Endothelial cell of umbilical vein (primary cell): ENCODE data around the gene NDUFB10. TPM values are rescaled to one million over a fixed set of nuclear protein-coding genes. Genes with fewer than 3 reads are reported as not detected.

Source experiments
- BruUV-seq: library from RNA; stranded (reverse); fragments of 400-500 nt; replicated peaks from 2 replicates; lab custom pipeline; 2021; lab: Mats Ljungman, UMichigan
- CTCF ChIA-PET: fragments of 300-600, 350-600 bp; sonication (Branson Sonifier 250); formaldehyde crosslinking; loops from one replicate; lab custom pipeline; 2021; ENCODE audit warnings: antibody characterized with exemption, inconsistent platforms; lab: Charles Lee
- POLR2A ChIA-PET: fragments of 300-600, 350-600 bp; sonication (Branson Sonifier 250); formaldehyde crosslinking; loops from one replicate; lab custom pipeline; 2021; ENCODE audit warnings: antibody characterized with exemption, inconsistent platforms; lab: Charles Lee
- DNase-seq: peaks from one replicate; pipeline ENCODE4 v3.0.0-alpha.2; 2011; ENCODE audit warnings: low read depth, low spot score
- FAIRE-seq: peaks from 2 replicates; lab custom pipeline; 2011; peaks lifted over from hg19 to GRCh38; lab: Jason Lieb, UNC
- H2AFZ ChIP-seq: 2 replicates; pipeline ENCODE4 v1.6.0; 2012; ENCODE audit warnings: low read depth, low read length, control low read depth, inconsistent platforms
- H3K27ac ChIP-seq: 2 replicates; pipeline ENCODE4 v1.5.1; 2011; ENCODE audit warnings: low read depth, mild to moderate bottlenecking, control low read depth, low read length, moderate library complexity; ENCODE audit not compliant: insufficient read depth
- H3K27me3 ChIP-seq, 2 experiments: 2 replicates each; pipeline versions ENCODE4 v1.6.0 to v1.6.1; 2011; ENCODE audit warnings: low read length in 2 of 2, mixed read lengths in 1 of 2; ENCODE audit not compliant: control insufficient read depth in 2 of 2, insufficient read depth in 2 of 2
- H3K36me3 ChIP-seq, 2 experiments: 2 replicates in 1 of 2; 3 replicates in 1 of 2; pipeline ENCODE4 v1.5.1; 2011; ENCODE audit warnings: low read length in 2 of 2, mild to moderate bottlenecking in 1 of 2, moderate library complexity in 1 of 2; ENCODE audit not compliant: control insufficient read depth in 2 of 2, insufficient read depth in 2 of 2; ENCODE audit errors: extremely low read depth in 1 of 2
- H3K4me1 ChIP-seq: 3 replicates; pipeline ENCODE4 v1.5.1; 2011; ENCODE audit warnings: mild to moderate bottlenecking, low read length; ENCODE audit not compliant: control insufficient read depth, insufficient read depth; ENCODE audit errors: extremely low read depth
- H3K4me2 ChIP-seq: 2 replicates; pipeline ENCODE4 v1.6.1; 2011; ENCODE audit warnings: low read length, control low read depth, mixed read lengths; ENCODE audit not compliant: insufficient read depth
- H3K4me3 ChIP-seq, 3 experiments: fragments of 200-600 bp in 1 of 3; sonication (generic), shearing (Covaris generic) in 1 of 3; replicated peaks in 1 of 3; 2 replicates each; pipeline ENCODE4 v1.5.1; 2011 to 2016; ENCODE audit warnings: control low read depth in 3 of 3, low read length in 3 of 3, mild to moderate bottlenecking in 2 of 3, inconsistent platforms in 1 of 3, low read depth in 1 of 3, moderate library complexity in 1 of 3; ENCODE audit not compliant: insufficient read depth in 1 of 3
- H3K79me2 ChIP-seq: 2 replicates; pipeline ENCODE4 v1.6.0; 2012; ENCODE audit warnings: low read length, inconsistent platforms; ENCODE audit not compliant: control insufficient read depth, insufficient read depth
- H3K9ac ChIP-seq: replicated peaks from 2 replicates; pipeline ENCODE3; 2011; ENCODE audit warnings: low read length, control low read depth; ENCODE audit not compliant: insufficient read depth; ENCODE audit errors: extremely low read depth
- H3K9me1 ChIP-seq: replicated peaks from 3 replicates; pipeline ENCODE4 v1.6.0; 2011; ENCODE audit warnings: mild to moderate bottlenecking, low read length; ENCODE audit not compliant: control insufficient read depth, insufficient read depth; ENCODE audit errors: extremely low read depth
- H3K9me3 ChIP-seq: replicated peaks from 2 replicates; pipeline ENCODE4 v1.5.1; 2012; ENCODE audit warnings: low read length, inconsistent platforms; ENCODE audit not compliant: control insufficient read depth, insufficient read depth
- H4K20me1 ChIP-seq: replicated peaks from 2 replicates; pipeline ENCODE3; 2011; ENCODE audit warnings: mild to moderate bottlenecking, low read length; ENCODE audit not compliant: control insufficient read depth, insufficient read depth; ENCODE audit errors: extremely low read depth
- CTCF ChIP-seq, 2 donors: IDR thresholded peaks; 1 replicate in 1 of 2; 2 replicates in 1 of 2; pipeline ENCODE4 v1.5.1; 2011; ENCODE audit warnings: low read length in 2 of 2, mild to moderate bottlenecking in 2 of 2, moderate library complexity in 2 of 2, control low read depth in 1 of 2, inconsistent platforms in 1 of 2, low read depth in 1 of 2; ENCODE audit not compliant: insufficient read depth in 1 of 2; ENCODE audit errors: extremely low read depth in 1 of 2
- EZH2 ChIP-seq: IDR thresholded peaks from 2 replicates; pipeline ENCODE4 v1.6.1; 2012; ENCODE audit warnings: borderline replicate concordance, low read depth, mild to moderate bottlenecking, moderate library complexity, low read length, inconsistent platforms; ENCODE audit not compliant: severe bottlenecking
- FOS ChIP-seq: IDR thresholded peaks from 2 replicates; pipeline ENCODE4 v1.6.1; 2011; ENCODE audit warnings: mild to moderate bottlenecking, low read length, moderate library complexity, borderline replicate concordance; ENCODE audit not compliant: insufficient read depth
- GATA2 ChIP-seq: IDR thresholded peaks from 2 replicates; pipeline ENCODE4 v1.7.0; 2011; ENCODE audit warnings: low read depth, mild to moderate bottlenecking, moderate library complexity, mixed read lengths, low read length; ENCODE audit not compliant: insufficient read length, insufficient read depth
- JUN ChIP-seq: IDR thresholded peaks from 2 replicates; pipeline ENCODE4 v1.6.1; 2011; ENCODE audit warnings: borderline replicate concordance, low read depth; ENCODE audit not compliant: insufficient read length, insufficient read depth
- MAX ChIP-seq: IDR thresholded peaks from 2 replicates; pipeline ENCODE4 v1.6.1; 2011; ENCODE audit not compliant: insufficient read depth, insufficient read length
- MYC ChIP-seq: IDR thresholded peaks from one replicate; pipeline ENCODE4 v1.6.1; 2011; ENCODE audit warnings: mild to moderate bottlenecking, low read depth, low read length
- POLR2A ChIP-seq: IDR thresholded peaks from 2 replicates; pipeline ENCODE4 v1.6.1; 2012; ENCODE audit warnings: low read depth, mild to moderate bottlenecking, control low read depth, low read length
- POLR2AphosphoS5 ChIP-seq: IDR thresholded peaks from 2 replicates; pipeline ENCODE4 v1.6.1; 2012; ENCODE audit warnings: low read depth, mild to moderate bottlenecking, control low read depth, low read length, moderate library complexity; ENCODE audit not compliant: insufficient read depth
- dilution Hi-C: fragments of 300-500 bp; cut with MboI; formaldehyde crosslinking; loops from one replicate; pipeline ENCODE4 v1.15.0; 2019; ENCODE audit warnings: low sequenced_read_pairs; ENCODE audit not compliant: extremely low pct_ligation_motif_present
- intact Hi-C: fragments of 100-400 bp; cut with micrococcal nuclease; formaldehyde crosslinking; loops from one replicate; pipeline ENCODE4 v1.10.0; 2022
- polyA plus RNA-seq, 4 experiments: library from polyadenylated mRNA; depleted of rRNA in 3 of 4; stranded (reverse) in 3 of 4; unstranded in 1 of 4; fragments of >200 nt; gene quantifications; 2 replicates each; pipeline versions ENCODE4 v1.2.1 to v1.2.3, GENCODE V29; 2011 to 2012; ENCODE audit warnings: missing spikeins in 1 of 4
- total RNA-seq: library from RNA; stranded (reverse); gene quantifications from 2 replicates; pipeline ENCODE4 v1.2.3, GENCODE V29; 2021

Gene NDUFB10
- total and polyA plus RNA-seq, 2 donors (not counting 3 experiments of a cell fraction or from before 2014, with no cell fraction given), result 124 to 167 TPM

- no TSS peak for BruUV-seq
- Histone ChIP-seq H3K27ac (no peak overlapping the region), H3K9ac (no peak overlapping the region), H4K20me1 (no peaks in the 10 kb centered on the region), H3K36me3 (peaks cover 0 to 45% of the 10 kb centered on the region in 2 experiments), H3K4me1 (peaks cover 38% of the 10 kb centered on the region), H3K9me1 (no peaks in the 10 kb centered on the region), H3K4me2 (no peak overlapping the region), H3K9me3 (no peaks in the 10 kb centered on the region), H3K4me3 (no peak overlapping the region), H2AFZ (no peak overlapping the region), H3K27me3 (no peaks in the 10 kb centered on the region), H3K79me2 (peaks cover 57% of the 10 kb centered on the region)
- POLR2A ChIA-PET, result interaction anchor here (1.9 kb wide), 1 partner anchor 152 kb away, joined by 21 read pairs; the partner anchor contains the start of gene TRAF7
- no peak for DNase-seq
- TF ChIP-seq MAX (no peak), POLR2A (no peak), EZH2 (no peak), JUN (no peak), MYC (no peak), CTCF (IDR thresholded peaks at IDR 0.05; ENCODE audit: extremely low read depth in 1 of 2, insufficient read depth in 1 of 2, low read depth in 1 of 2, low read length in 2 of 2) (no peak), POLR2AphosphoS5 (no peak), FOS (no peak), GATA2 (no peak)
- intact Hi-C loops (no loop called here), dilution Hi-C loops (no loop called here)
- CTCF ChIA-PET, result interaction anchor here (0.7 to 4.0 kb wide), 17 partner anchors 11 to 248 kb away, joined by 3 to 85 read pairs (median 5); partner anchors contain the start of genes ECI1, GFER, NTHL1 and TRAF7
- no peak for FAIRE-seq
Measured at GRCh38 chr16:2003231-2003826, 44.0 kb downstream of the NDUFB10 start.
